Activated CD8-positive, alpha-beta memory T cell treated with anti-CD3 and anti-CD28 coated beads, Interleukin-2, amount 50 U/mL, for 24 hours (primary cell): ENCODE measurements around the gene HSPA1A.
"Not testable (repeated sequence)": the region's sequence is repeated elsewhere in the genome, so short reads cannot be mapped to it uniquely, and the experiment has no call there.

Source experiments
- DNase-seq: peaks from one replicate; pipeline ENCODE4 v3.0.0-alpha.2; 2020; ENCODE audit errors: extremely low read depth

The HSPA1A gene

GRCh38 chr6:31781244-31782125 lies 33.9 kb upstream of the HSPA1A start:
- no peak for DNase-seq

GRCh38 chr6:31782126-31782855 lies 33.1 kb upstream of the HSPA1A start:
- no peak for DNase-seq

GRCh38 chr6:31784098-31784925 lies 31.0 kb upstream of the HSPA1A start:
- DNase-seq, result no peak

- DNase-seq, result no peak
These were observed 29.9 kb upstream of the HSPA1A start for GRCh38 chr6:31785475-31785874.

- DNase-seq, result no peak
These were observed 23.8 kb upstream of the HSPA1A start for GRCh38 chr6:31791324-31792089.

- no peak for DNase-seq
These were observed 23.3 kb upstream of the HSPA1A start for GRCh38 chr6:31792090-31792374.

- DNase-seq, result no peak
These were observed 22.6 kb upstream of the HSPA1A start for GRCh38 chr6:31792761-31793171.

- not testable (repeated sequence) for DNase-seq
These were observed 21.5 kb upstream of the HSPA1A start for GRCh38 chr6:31793927-31794245.

- DNase-seq, result no peak
These were observed 21.0 kb upstream of the HSPA1A start for GRCh38 chr6:31794294-31794865.

GRCh38 chr6:31794866-31795615 lies 20.3 kb upstream of the HSPA1A start:
- no peak for DNase-seq

GRCh38 chr6:31795616-31796298 lies 19.6 kb upstream of the HSPA1A start, which contains the start of gene VARS1:
Gene VARS1, minus strand, starts transcription at chr6:31795752. Its CDS starts 535 bp downstream, at chr6:31795217.
- DNase-seq, result peak; percentile 60

GRCh38 chr6:31796993-31797385 lies 18.4 kb upstream of the HSPA1A start:
- no peak for DNase-seq

- no peak for DNase-seq
These were observed 17.8 kb upstream of the HSPA1A start for GRCh38 chr6:31797588-31797987.

GRCh38 chr6:31799781-31800180 lies 15.6 kb upstream of the HSPA1A start:
- no peak for DNase-seq

- not testable (repeated sequence) for DNase-seq
These were observed 14.1 kb upstream of the HSPA1A start for GRCh38 chr6:31801031-31801927.

- no peak for DNase-seq
These were observed 9.3 kb upstream of the HSPA1A start for GRCh38 chr6:31805939-31806469.

- peak; percentile 90 for DNase-seq
These were observed 8.7 kb upstream of the HSPA1A start, which contains the start of gene LSM2 for GRCh38 chr6:31806470-31807272. Gene LSM2, minus strand, starts transcription at chr6:31806966. Its CDS starts 209 bp downstream, at chr6:31806757.

- not testable (repeated sequence) for DNase-seq
These were observed 6.7 kb upstream of the HSPA1A start for GRCh38 chr6:31808599-31808998.
